Bronchial epithelial cell (primary cell): ENCODE measurements around the gene WNT7B. TPM values are rescaled to one million over a fixed set of nuclear protein-coding genes. Genes with fewer than 3 reads are reported as not detected.
A peak's percentile ranks its signal among the peaks of the same experiment; 100 is the strongest.

Experiments
- DNase-seq: peaks from one replicate; pipeline ENCODE4 v3.0.0-alpha.2; 2010; ENCODE audit warnings: low read depth
- FAIRE-seq: peaks from 2 replicates; lab custom pipeline; 2011; peaks lifted over from hg19 to GRCh38; lab: Jason Lieb, UNC
- H3K27me3 ChIP-seq: 2 replicates; pipeline ENCODE4 v1.5.1; 2011; ENCODE audit warnings: low read length; ENCODE audit not compliant: control insufficient read depth, insufficient read depth
- H3K36me3 ChIP-seq: 2 replicates; pipeline ENCODE4 v1.5.1; 2011; ENCODE audit warnings: low read length; ENCODE audit not compliant: control insufficient read depth, insufficient read depth
- H3K4me3 ChIP-seq: 2 replicates; pipeline ENCODE4 v1.5.1; 2011; ENCODE audit warnings: mild to moderate bottlenecking, low read depth, low read length, control low read depth
- CTCF ChIP-seq: IDR thresholded peaks from 2 replicates; pipeline ENCODE4 v1.5.1; 2011; ENCODE audit warnings: mild to moderate bottlenecking, moderate library complexity, low read length, control low read depth, inconsistent platforms; ENCODE audit not compliant: insufficient read depth, severe bottlenecking
- total RNA-seq: library from RNA; depleted of rRNA; stranded (reverse); fragments of >200 nt; gene quantifications from 2 replicates; pipeline ENCODE4 v1.2.1, GENCODE V29; 2014

Gene WNT7B
- total RNA-seq, 1 donor from 2014 or later, result 18.2 TPM

- Histone ChIP-seq H3K36me3 (no peaks in the 10 kb centered on the region), H3K27me3 (peaks cover 2% of the 10 kb centered on the region), H3K4me3 (no peak overlapping the region)
- FAIRE-seq (no peak), DNase-seq (no peak)
- TF ChIP-seq CTCF, result no peak
These were observed 10.3 kb upstream of the WNT7B start for GRCh38 chr22:45987136-45987861.

- no peak for DNase-seq
- peak; percentile 50 for FAIRE-seq
These were observed 7.5 kb upstream of the WNT7B start for GRCh38 chr22:45984316-45984916.

GRCh38 chr22:45983797-45984196, 6.8 kb upstream of the WNT7B start:
- FAIRE-seq (no peak), DNase-seq (no peak)
- TF ChIP-seq CTCF, result no peak
- Histone ChIP-seq H3K36me3 (no peaks in the 10 kb centered on the region), H3K27me3 (no peaks in the 10 kb centered on the region), H3K4me3 (no peak overlapping the region)

More at GRCh38 chr22:45984316-45984916, 7.5 kb upstream of the WNT7B start:
- TF ChIP-seq CTCF, result no peak
- H3K27me3 ChIP-seq, result no peaks in the 10 kb centered on the region
- H3K4me3 ChIP-seq, result no peak overlapping the region
- H3K36me3 ChIP-seq, result no peaks in the 10 kb centered on the region

- no peak for TF ChIP-seq CTCF
- Histone ChIP-seq H3K27me3 (no peaks in the 10 kb centered on the region), H3K36me3 (no peaks in the 10 kb centered on the region), H3K4me3 (no peak overlapping the region)
- FAIRE-seq (peak; percentile 100), DNase-seq (no peak)
These were observed 3.8 kb upstream of the WNT7B start for GRCh38 chr22:45980761-45981160.

- no peak overlapping the region for H3K4me3 ChIP-seq
- FAIRE-seq, result no peak
- no peak for DNase-seq
These were observed 3.3 kb upstream of the WNT7B start for GRCh38 chr22:45980268-45980570.

More at GRCh38 chr22:45980268-45980570, 3.3 kb upstream of the WNT7B start:
- no peaks in the 10 kb centered on the region for H3K27me3 ChIP-seq
- no peak for TF ChIP-seq CTCF
- no peaks in the 10 kb centered on the region for H3K36me3 ChIP-seq
